IPS-15b (cell line): ENCODE results near the gene NEK2.
"Not testable (repeated sequence)": the region's sequence is repeated elsewhere in the genome, so short reads cannot be mapped to it uniquely, and the experiment has no call there.

Experiments
- H3K27me3 ChIP-seq: one replicate; pipeline ENCODE4 v1.6.1; 2013; ENCODE audit warnings: low read length; ENCODE audit not compliant: control insufficient read depth, insufficient read depth
- H3K36me3 ChIP-seq: one replicate; pipeline ENCODE4 v1.6.1; 2013; ENCODE audit warnings: low read length; ENCODE audit not compliant: control insufficient read depth, insufficient read depth
- H3K4me1 ChIP-seq: one replicate; pipeline ENCODE4 v1.6.1; 2013; ENCODE audit warnings: mild to moderate bottlenecking, low read length; ENCODE audit not compliant: control insufficient read depth, insufficient read depth
- H3K4me3 ChIP-seq: one replicate; pipeline ENCODE4 v1.5.1; 2013; ENCODE audit warnings: low read depth, low read length
- H3K9ac ChIP-seq: one replicate; pipeline ENCODE4 v1.6.1; 2013; ENCODE audit warnings: low read depth, mild to moderate bottlenecking, low read length
- H3K9me3 ChIP-seq: one replicate; pipeline ENCODE4 v1.6.1; 2013; ENCODE audit warnings: mild to moderate bottlenecking, low read length; ENCODE audit not compliant: control insufficient read depth, insufficient read depth

Gene NEK2

DNA sequence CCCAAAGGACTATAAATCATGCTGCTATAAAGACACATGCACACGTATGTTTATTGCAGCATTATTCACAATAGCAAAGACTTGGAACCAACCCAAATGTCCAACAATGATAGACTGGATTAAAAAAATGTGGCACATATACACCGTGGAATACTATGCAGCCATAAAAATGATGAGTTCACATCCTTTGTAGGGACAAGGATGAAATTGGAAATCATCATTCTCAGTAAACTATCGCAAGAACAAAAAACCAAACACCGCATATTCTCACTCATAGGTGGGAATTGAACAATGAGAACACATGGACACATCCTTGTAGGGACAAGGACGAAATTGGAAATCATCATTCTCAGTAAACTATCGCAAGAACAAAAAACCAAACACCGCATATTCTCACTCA is 49.6 kb downstream of the NEK2 start:
- not testable (repeated sequence) for H3K4me1 ChIP-seq, H3K27me3 ChIP-seq, H3K9ac ChIP-seq, H3K36me3 ChIP-seq, H3K4me3 ChIP-seq, H3K9me3 ChIP-seq

DNA sequence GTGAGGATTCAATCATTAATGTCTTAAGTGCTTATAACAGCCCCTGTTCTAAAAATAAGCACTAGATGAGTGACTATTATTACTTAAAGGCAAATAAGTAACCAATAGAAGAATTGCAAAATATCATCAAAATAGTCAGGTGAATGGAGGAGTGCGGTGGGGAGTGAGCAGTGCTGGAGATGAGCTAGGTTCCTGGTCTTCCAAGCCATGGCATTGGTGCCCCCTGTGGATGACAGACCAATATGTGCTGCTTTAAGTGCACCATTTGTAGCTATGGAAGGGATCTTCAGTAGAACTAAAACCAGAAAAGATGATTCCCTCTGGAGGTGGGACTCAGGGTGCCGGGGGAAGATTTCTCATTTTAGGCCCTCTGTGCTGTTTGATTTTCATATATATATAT is 50.4 kb downstream of the NEK2 start:
- H3K4me3 ChIP-seq: no peak overlapping the region
- no peaks in the 10 kb centered on the region for H3K27me3 ChIP-seq
- no peaks in the 10 kb centered on the region for H3K9me3 ChIP-seq
- H3K36me3 ChIP-seq: no peaks in the 10 kb centered on the region
- no peak overlapping the region for H3K9ac ChIP-seq
- no peaks in the 10 kb centered on the region for H3K4me1 ChIP-seq

DNA sequence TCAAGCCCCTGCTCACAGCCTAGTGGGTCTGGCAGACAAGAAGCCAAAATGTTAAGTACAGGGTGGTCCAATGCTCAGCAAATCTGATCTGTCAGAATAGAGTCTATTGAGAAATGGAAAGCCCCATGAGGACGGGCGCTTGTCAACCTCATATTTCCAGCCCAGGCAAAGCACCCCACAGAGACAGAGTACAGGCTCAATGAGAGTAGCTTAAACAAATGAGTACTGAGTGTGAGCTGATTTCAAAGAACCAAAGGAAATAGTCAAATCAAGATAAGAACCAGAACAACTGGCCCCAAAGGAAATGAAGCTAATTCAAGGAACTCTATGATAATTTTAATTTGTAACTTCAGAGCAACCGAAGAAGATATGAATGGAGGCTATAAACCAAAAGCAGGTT is 51.9 kb downstream of the NEK2 start:
- H3K4me3 ChIP-seq: no peak overlapping the region
- no peak overlapping the region for H3K9ac ChIP-seq
- H3K9me3 ChIP-seq: no peaks in the 10 kb centered on the region
- no peaks in the 10 kb centered on the region for H3K4me1 ChIP-seq
- H3K27me3 ChIP-seq: no peaks in the 10 kb centered on the region
- no peaks in the 10 kb centered on the region for H3K36me3 ChIP-seq

DNA sequence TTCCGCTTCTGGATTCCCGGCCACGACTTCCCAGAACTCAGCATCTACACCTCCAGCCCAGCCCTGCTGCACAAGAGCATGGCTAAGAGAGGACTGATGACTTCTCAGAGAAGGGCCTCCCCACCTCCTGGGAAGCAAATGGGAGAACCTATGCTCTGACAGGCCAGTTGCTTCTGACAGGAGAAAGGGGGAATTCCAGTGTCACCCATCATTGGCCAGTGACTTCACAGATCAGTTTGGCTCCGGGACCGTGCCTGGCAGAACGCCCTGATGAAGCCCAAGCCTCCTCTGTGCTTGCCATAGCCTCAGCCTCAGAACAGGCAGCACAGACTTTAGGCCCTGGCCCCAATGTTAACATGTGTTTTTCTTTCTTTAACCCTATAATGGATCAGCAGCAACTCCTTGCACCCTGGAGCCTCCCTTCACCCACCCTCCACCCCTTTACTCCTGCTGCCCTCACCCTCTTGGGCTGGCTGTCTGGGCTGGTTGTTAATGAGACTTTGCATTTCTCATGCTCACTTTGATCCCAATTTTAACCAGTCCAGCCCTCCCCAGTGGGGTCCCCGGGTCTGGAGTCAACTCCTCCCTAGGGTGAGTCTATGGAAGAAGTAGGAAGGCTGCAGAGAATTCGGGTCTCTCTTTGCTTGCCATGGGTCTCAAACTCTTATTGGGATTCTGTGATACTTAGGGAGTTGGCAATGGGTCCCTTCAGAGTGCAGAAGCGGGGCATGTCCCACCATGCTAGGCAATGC is 53.8 kb downstream of the NEK2 start:
- no peaks in the 10 kb centered on the region for H3K4me1 ChIP-seq
- no peaks in the 10 kb centered on the region for H3K9me3 ChIP-seq
- no peak overlapping the region for H3K4me3 ChIP-seq
- H3K27me3 ChIP-seq: no peaks in the 10 kb centered on the region
- no peaks in the 10 kb centered on the region for H3K36me3 ChIP-seq
- no peak overlapping the region for H3K9ac ChIP-seq

DNA sequence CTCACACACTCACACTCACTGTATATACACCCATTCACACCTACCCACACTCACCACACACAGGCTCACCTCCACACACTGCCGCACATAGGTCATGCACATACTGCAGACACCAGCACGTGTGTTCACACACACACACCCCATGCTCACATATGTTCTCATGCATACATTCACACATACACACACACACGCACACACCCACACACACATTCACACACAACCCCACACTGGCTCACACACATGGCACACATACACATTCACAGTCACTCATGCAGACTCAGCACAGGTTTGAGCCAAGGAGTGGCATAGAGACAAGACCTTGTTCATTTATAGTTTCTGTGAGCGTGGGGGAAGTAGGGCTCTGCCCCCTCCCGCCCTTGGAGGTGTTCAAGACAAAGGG is 55.3 kb downstream of the NEK2 start:
- H3K9ac ChIP-seq: no peak overlapping the region
- no peaks in the 10 kb centered on the region for H3K36me3 ChIP-seq
- no peaks in the 10 kb centered on the region for H3K4me1 ChIP-seq
- no peaks in the 10 kb centered on the region for H3K9me3 ChIP-seq
- no peak overlapping the region for H3K4me3 ChIP-seq
- H3K27me3 ChIP-seq: no peaks in the 10 kb centered on the region

DNA sequence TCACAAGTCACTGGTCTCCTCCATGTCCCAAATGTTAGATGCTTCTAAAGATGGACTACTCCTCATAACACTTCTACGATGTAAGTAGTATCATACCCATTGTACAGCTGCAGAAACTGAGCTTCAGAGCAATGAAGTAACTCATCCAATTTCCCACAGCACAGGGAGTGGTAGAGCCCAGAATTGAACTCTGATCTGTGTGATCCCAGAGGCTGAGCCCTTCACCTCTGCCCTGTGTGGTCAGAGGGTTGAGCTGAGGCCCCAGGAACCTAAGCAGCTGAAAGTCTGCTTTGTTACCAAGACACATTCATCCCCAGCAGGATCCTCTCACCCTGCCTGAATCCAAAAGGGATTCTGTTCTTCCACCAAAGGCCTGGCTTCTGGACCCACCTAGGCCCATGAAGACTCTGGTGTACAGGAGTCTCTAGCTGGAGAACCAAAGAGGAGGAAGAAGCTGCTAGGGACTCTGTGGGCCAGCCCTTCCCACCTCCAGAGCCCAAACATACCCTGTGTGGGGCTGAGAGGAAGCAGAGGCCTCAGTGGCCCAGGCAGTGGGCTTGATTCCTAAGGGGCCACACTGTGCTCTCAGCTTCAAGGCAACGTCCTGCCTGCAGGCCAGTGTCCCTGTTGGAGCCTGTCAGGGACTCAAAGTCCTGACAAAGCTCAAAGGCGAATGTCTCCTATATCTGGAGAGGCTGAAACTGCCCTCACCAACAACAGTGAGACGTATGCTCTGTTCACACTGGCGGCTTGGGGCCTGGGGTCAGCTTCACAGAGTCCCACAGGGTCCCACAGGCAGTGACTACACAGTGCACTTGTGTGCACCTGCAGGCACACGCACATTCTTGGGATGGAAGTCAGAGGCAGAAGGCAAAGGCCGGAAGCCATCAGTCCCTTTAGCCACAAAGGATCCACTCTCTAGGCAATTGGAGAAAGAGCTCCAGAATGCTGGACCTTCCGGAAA is 56.1 kb downstream of the NEK2 start:
- Histone ChIP-seq H3K4me3 (no peak overlapping the region), H3K36me3 (no peaks in the 10 kb centered on the region), H3K27me3 (no peaks in the 10 kb centered on the region), H3K9me3 (no peaks in the 10 kb centered on the region), H3K4me1 (no peaks in the 10 kb centered on the region), H3K9ac (no peak overlapping the region)

DNA sequence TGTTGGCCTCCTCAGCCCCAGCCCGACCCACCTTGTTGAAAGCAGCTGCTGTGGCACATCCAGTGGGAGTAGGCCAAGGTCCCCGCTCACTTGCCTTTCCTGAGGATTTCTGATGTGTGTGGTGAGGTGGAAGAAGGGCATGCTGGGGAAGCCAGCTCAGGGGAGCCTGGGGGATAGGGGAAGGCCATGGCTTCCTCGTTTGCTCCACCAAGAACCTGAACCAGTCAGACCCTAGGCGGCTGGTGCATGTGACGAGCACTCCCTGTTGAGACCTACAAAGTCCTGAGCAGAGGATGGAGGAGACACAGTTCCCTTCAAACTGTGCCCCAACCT is 58.5 kb downstream of the NEK2 start:
- no peaks in the 10 kb centered on the region for H3K4me1 ChIP-seq
- H3K4me3 ChIP-seq: no peak overlapping the region
- H3K9me3 ChIP-seq: no peaks in the 10 kb centered on the region
- H3K27me3 ChIP-seq: no peaks in the 10 kb centered on the region
- no peak overlapping the region for H3K9ac ChIP-seq
- no peaks in the 10 kb centered on the region for H3K36me3 ChIP-seq

DNA sequence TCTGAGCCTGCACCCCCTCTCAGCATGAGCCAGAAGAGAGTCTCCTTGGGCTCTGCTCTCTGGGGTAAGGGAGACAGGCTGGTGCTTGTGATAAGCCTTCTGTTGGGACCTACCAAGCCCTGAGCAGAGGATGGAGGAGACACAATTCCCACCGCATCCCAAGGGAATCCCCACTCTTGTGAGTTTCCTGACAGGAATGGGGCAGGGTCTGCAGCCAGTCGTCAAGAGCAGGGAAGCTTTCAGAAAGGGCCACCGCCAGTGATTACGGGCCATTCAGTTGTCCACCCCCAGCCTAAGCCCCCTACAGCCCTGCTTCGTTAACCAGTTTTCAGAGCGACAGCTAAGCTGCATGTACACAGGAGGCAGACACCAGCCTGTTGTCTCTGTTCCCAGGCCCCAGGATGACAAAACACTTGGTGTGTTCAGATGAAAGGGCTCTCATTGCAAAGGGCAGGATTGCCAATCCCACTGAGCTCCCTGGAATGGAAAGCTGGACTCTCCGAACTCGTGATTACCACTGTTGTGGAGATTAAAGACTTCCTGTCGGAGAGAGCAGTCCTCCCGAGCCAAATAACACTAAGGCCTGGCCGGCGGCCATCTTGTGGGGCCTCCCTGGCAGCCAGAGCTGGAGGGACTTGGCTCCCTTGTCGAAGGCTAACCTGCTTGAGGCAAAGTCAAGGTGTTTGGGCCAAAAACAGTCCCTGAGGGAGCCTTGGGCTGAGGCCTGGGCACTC is 59.0 kb downstream of the NEK2 start:
- Histone ChIP-seq H3K4me3 (no peak overlapping the region), H3K27me3 (no peaks in the 10 kb centered on the region), H3K36me3 (no peaks in the 10 kb centered on the region), H3K4me1 (no peaks in the 10 kb centered on the region), H3K9ac (no peak overlapping the region), H3K9me3 (no peaks in the 10 kb centered on the region)

DNA sequence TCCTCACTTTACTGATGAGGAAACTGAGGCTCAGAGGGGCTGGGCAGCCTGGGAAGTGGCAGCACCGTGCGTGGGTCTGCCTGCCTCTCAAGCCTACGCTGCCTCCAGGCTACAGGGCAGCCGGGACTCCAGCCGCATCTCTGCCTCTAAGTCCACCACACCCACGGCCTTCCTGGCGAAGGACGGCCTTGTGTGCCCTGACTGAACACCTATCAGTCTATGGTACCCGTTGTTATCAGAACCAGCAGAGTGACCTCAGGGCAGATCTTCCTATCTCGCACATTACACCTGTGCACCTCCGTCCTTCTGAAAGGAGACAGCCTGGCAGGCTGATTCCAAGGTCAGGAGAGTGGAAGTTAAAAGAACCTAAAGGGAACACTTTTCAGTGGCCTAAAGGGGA is 60.8 kb downstream of the NEK2 start:
- H3K27me3 ChIP-seq: no peaks in the 10 kb centered on the region
- H3K9ac ChIP-seq: no peak overlapping the region
- no peaks in the 10 kb centered on the region for H3K9me3 ChIP-seq
- H3K4me1 ChIP-seq: no peaks in the 10 kb centered on the region
- H3K36me3 ChIP-seq: no peaks in the 10 kb centered on the region
- no peak overlapping the region for H3K4me3 ChIP-seq

DNA sequence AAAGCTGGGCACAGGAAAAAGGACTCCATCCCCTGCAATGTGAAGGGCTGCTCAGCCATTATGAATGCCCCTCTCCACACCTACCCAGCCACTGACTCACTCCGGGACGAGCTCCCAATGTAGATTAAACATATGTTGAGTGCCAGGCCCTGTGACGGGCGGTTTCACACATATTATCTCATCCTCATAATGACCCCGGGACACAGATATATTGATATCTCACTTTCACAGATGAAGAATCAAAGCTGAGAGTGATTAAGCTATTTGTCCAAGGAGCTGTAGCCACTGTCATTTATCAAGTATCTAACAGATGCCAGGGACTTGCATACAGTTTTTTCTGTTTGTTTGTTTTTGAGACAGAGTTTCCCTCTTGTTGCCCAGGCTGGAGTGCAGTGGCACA is 61.5 kb downstream of the NEK2 start:
- no peaks in the 10 kb centered on the region for H3K36me3 ChIP-seq
- no peaks in the 10 kb centered on the region for H3K4me1 ChIP-seq
- H3K9ac ChIP-seq: no peak overlapping the region

DNA sequence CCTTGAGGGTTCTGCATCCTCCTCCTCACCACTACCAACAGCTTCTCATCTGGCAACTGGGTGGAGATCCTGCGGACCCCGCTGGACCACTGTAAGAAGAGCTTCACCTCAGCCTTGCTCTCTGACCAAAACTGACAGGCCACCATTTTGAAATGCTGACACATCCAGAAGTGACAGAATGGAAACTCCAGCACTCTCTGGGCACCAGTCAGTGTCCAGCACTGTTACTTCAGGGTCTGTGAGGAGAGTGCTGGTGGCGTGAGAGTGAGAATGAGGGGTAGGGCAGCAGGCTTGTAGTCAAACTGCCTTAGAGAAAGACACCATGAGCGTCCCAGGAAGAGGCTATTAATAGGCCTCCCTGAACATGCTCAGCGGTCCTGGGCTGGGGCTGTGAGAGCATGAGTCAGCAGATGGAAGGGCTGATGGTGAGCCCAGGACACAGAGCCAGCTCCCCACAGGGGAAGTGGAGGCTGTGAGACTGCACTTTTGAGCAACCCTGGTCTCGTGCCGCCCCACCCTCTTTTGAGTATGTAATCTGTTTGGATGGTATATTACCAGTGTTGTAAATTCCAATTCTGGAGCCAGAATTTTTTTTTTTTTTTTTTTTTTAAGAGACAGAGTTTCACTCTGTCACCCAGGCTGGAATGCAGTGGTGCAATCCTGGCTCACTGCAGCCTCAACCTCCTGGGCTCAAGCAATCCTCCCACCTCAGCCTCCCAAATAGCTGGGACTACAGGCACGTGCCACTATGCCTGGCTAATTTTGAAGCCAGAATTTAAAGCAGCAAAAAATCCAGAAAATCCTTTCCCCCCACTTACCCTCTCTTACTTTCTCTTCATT is 62.1 kb downstream of the NEK2 start:
- Histone ChIP-seq H3K4me3 (no peak overlapping the region), H3K36me3 (no peaks in the 10 kb centered on the region), H3K9ac (no peak overlapping the region), H3K9me3 (no peaks in the 10 kb centered on the region), H3K4me1 (no peaks in the 10 kb centered on the region), H3K27me3 (no peaks in the 10 kb centered on the region)

More for the DNA sequence above, 61.5 kb downstream of the NEK2 start:
- Histone ChIP-seq H3K4me3 (no peak overlapping the region), H3K9me3 (no peaks in the 10 kb centered on the region), H3K27me3 (no peaks in the 10 kb centered on the region)
